Measurements from ENCODE around the gene SSTR4. TPM values are rescaled to one million over a fixed set of nuclear protein-coding genes. Genes with fewer than 3 reads are reported as not detected.

Gene SSTR4
- total RNA-seq, 1 experiment from 2014 or later = not detected

DNA sequence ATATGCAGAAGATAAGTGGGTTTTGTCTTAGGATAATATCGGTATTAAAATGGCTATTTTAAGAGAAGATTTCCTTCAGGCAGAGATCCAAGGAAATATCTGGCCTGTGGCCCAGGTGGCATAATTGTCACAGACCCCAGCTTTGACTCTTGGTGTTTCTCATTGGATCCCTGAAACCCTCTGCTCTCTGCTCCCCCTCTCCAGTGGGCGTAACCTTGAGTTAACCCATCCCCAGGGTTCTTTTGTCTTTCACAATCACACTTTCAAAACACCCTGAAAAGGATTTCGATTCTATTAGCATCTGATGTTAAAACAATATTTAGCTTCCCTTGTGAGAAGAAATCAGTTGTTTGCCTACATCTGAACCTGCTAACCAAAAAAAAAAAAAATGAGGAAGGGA, 7.2 kb downstream of the SSTR4 start:
- ChIA-PET CTCF (interaction anchor here (0.8 to 3.0 kb wide), 7 partner anchors 9 to 350 kb away, joined by 3 to 13 read pairs (median 4); no protein-coding TSS in a partner anchor), POLR2A (no interaction called here)
- no peak overlapping the region for H3K27ac Mint-ChIP-seq
- peaks cover 3% of the 10 kb centered on the region; the same call in 1 of the 2 replicates for H3K9me3 Mint-ChIP-seq
- H3K36me3 Mint-ChIP-seq = no peaks in the 10 kb centered on the region; the same call in 1 of the 2 replicates
- no peak for TF ChIP-seq NR2C2 (CRISPR knock-in tag; IDR thresholded peaks at IDR 0.05)
- TF ChIP-seq CDX4 (CRISPR knock-in tag; IDR thresholded peaks at IDR 0.05; ENCODE audit: borderline replicate concordance) = no peak
- no peak for TF ChIP-seq ZNF416 (CRISPR knock-in tag; IDR thresholded peaks at IDR 0.05)
- TF ChIP-seq ZNF121 (CRISPR knock-in tag; IDR thresholded peaks at IDR 0.05) = no peak
- TF ChIP-seq ATF1 (CRISPR knock-in tag; IDR thresholded peaks at IDR 0.05) = no peak
- no peak for TF ChIP-seq SMAD4 (CRISPR knock-in tag; IDR thresholded peaks at IDR 0.05)
- no peak for TF ChIP-seq CBFB (CRISPR knock-in tag; IDR thresholded peaks at IDR 0.05; ENCODE audit: low read depth)
- no peak for TF ChIP-seq JUN (CRISPR knock-in tag; IDR thresholded peaks at IDR 0.05)
- TF ChIP-seq HMGXB4 (CRISPR knock-in tag; IDR thresholded peaks at IDR 0.05) = no peak
- TF ChIP-seq EMX1 (CRISPR knock-in tag; IDR thresholded peaks at IDR 0.05) = no peak
- peaks cover 82% of the 10 kb centered on the region for H3K27me3 Mint-ChIP-seq (ENCODE audit: low read depth)
- DNase-seq (ENCODE audit: low spot score) (no peak), ATAC-seq (peak; percentile 80)
- peaks cover 56% of the 10 kb centered on the region for H3K4me1 Mint-ChIP-seq
- H3K4me3 Mint-ChIP-seq = no peak overlapping the region

- CTCF ChIA-PET = interaction anchor here (0.7 to 3.0 kb wide), 6 partner anchors 7 to 351 kb away, joined by 3 to 13 read pairs (median 6); no protein-coding TSS in a partner anchor
- Mint-ChIP-seq H3K27ac (no peak overlapping the region), H3K27me3 (ENCODE audit: low read depth) (peaks cover 82% of the 10 kb centered on the region)
Observed at GRCh38 chr20:23043376-23043775, 8.3 kb downstream of the SSTR4 start.

More at GRCh38 chr20:23043376-23043775, 8.3 kb downstream of the SSTR4 start:
- H3K4me3 Mint-ChIP-seq = no peak overlapping the region
- no peak for ATAC-seq
- no peak for TF ChIP-seq ATF6 (CRISPR knock-in tag; IDR thresholded peaks at IDR 0.05)
- TF ChIP-seq, protein P1, sequence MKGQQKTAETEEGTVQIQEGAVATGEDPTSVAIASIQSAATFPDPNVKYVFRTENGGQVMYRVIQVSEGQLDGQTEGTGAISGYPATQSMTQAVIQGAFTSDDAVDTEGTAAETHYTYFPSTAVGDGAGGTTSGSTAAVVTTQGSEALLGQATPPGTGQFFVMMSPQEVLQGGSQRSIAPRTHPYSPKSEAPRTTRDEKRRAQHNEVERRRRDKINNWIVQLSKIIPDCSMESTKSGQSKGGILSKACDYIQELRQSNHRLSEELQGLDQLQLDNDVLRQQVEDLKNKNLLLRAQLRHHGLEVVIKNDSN (CRISPR knock-in tag; IDR thresholded peaks at IDR 0.05) = peak; percentile 52
- TF ChIP-seq, protein P2, sequence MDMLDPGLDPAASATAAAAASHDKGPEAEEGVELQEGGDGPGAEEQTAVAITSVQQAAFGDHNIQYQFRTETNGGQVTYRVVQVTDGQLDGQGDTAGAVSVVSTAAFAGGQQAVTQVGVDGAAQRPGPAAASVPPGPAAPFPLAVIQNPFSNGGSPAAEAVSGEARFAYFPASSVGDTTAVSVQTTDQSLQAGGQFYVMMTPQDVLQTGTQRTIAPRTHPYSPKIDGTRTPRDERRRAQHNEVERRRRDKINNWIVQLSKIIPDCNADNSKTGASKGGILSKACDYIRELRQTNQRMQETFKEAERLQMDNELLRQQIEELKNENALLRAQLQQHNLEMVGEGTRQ (CRISPR knock-in tag; IDR thresholded peaks at IDR 0.05) = peak; percentile 76
- no peak for TF ChIP-seq PRRX2 (CRISPR knock-in tag; IDR thresholded peaks at IDR 0.05)
- TF ChIP-seq, protein P3, sequence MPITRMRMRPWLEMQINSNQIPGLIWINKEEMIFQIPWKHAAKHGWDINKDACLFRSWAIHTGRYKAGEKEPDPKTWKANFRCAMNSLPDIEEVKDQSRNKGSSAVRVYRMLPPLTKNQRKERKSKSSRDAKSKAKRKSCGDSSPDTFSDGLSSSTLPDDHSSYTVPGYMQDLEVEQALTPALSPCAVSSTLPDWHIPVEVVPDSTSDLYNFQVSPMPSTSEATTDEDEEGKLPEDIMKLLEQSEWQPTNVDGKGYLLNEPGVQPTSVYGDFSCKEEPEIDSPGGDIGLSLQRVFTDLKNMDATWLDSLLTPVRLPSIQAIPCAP (CRISPR knock-in tag; IDR thresholded peaks at IDR 0.05) = no peak
- no peak for TF ChIP-seq FOXK1 (CRISPR knock-in tag; IDR thresholded peaks at IDR 0.05)
- peaks cover 3% of the 10 kb centered on the region; the same call in 1 of the 2 replicates for H3K9me3 Mint-ChIP-seq
- no peak for DNase-seq (ENCODE audit: low spot score)
- POLR2A ChIA-PET = no interaction called here
- peaks cover 56% of the 10 kb centered on the region for H3K4me1 Mint-ChIP-seq
- H3K36me3 Mint-ChIP-seq = no peaks in the 10 kb centered on the region; the same call in 1 of the 2 replicates

All from WTC11 (cell line).